HG02885 (cell line): ENCODE results near the gene PLEKHG5.
"Not testable (repeated sequence)": the region's sequence is repeated elsewhere in the genome, so short reads cannot be mapped to it uniquely, and the experiment has no call there.

Experiments used
- ATAC-seq: cut with Tn5 transposase; IDR thresholded peaks from one replicate; pipeline ENCODE4 v1.9.1; 2021; ENCODE audit warnings: mild to moderate bottlenecking; ENCODE audit not compliant: unreplicated experiment, poor library complexity

PLEKHG5 gene

DNA sequence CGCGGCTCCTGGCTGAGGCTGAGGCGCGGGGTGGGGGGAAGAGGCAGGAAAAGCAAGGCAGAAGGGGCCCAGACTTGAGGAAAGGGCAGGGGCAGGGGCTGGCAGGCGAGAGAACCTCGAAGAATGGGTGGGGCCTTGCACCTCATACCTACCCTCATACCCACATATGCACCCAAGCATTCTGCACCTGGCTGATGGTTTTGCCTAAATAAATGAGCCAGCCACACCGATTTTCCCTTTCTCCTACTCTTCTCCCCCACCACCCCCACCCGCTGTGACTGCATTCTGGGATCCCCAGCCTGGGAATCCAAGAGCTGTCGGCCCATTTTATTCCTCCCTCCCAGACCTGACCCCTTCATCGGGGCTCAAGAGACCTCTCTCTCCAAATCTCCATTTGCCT, 41.0 kb downstream of the PLEKHG5 start:
- not testable (repeated sequence) for ATAC-seq

DNA sequence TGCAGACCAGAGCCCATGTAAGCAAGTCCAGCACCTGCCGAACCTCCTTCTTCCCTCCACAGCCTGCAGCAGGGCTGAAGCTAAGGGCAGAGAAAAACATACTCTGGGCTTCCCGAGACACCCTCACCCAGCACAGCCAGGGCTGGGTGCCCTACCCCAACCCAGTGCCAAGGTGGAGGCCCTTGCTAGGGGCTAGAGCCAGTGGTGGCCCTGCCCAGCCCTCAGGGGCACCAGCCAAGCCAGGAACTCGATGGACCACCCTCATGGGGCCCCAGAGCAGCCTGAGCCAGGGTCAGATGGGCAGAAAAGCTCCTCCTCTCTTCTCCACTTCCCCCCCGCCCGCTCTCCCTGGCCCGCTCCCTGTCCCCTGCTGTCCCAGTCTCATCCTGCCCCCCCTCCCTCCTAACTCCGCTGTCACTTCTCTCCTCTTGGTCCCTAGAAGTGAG, 41.4 kb downstream of the PLEKHG5 start:
- ATAC-seq: no peak

GRCh38 chr1:6448749-6449631, 42.5 kb downstream of the PLEKHG5 start:
- ATAC-seq: no peak

DNA sequence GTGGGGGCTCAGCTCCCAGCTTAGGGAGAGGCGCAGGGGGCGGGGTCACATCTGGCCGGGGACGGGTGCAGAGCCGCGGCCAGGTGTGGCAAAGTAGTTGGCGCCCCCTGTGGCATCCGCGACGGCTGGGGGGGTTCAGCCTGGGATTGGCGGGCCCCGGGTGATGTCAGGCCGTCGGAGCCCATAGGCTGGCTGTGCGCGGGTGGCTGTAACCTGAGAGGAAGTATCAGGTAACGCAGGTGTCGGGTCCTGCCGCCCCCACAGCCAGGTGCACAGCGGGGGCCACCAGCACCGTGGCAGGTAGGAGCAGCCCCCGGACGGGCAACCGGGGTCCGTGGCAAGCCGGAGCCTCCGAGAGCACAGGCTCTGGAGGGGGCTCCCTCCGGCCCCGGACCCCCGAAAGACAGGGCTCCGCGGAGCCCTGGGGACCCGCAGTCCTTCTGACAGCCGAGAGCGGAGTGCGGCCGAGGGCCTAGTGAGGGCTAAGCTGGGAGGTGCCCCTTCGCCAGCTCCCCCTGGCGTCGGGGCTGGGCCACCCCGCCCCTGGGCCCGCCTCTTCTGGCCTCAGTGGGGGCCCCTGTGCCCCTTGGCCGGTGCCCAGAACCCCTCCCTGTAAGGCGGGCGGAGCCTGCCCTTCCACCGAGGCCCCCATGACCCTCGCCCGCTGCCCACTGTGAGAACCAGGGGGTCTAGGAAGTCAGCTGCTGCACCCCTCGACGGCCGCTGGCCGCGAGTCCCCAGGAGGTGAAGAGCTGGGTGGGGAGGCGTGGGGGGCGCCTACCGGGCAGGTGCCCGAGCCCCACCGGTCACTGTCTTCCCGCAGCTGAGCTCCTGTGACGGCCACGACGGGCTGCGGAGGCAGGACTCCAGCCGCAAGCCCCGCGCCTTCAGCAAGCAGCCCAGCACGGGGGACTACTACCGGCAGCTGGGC, 43.4 kb downstream of the PLEKHG5 start:
- ATAC-seq: no peak

GRCh38 chr1:6447016-6447817, 44.2 kb downstream of the PLEKHG5 start:
- no peak for ATAC-seq

DNA sequence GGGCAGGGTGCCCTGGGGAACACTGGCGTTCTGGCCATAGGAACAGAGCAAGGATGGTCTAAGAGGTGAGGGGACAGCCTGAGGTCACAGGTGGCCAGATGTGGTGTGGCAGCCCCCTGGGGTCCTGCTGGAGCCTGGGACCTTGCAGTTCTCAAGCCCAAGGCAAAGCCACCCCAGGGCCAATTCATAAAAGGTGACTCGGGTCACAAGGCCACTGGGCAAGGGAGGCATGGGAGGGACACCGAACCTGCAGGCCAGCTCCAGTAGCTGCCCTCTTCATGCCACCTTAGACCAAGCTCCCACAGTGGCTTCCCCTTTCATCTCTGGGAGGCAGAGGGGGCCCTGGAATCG, 44.8 kb downstream of the PLEKHG5 start:
- no peak for ATAC-seq

- ATAC-seq: not testable (repeated sequence)
Measured at GRCh38 chr1:6445929-6446328, 45.5 kb downstream of the PLEKHG5 start.

GRCh38 chr1:6445062-6445763, 46.3 kb downstream of the PLEKHG5 start:
- no peak for ATAC-seq

DNA sequence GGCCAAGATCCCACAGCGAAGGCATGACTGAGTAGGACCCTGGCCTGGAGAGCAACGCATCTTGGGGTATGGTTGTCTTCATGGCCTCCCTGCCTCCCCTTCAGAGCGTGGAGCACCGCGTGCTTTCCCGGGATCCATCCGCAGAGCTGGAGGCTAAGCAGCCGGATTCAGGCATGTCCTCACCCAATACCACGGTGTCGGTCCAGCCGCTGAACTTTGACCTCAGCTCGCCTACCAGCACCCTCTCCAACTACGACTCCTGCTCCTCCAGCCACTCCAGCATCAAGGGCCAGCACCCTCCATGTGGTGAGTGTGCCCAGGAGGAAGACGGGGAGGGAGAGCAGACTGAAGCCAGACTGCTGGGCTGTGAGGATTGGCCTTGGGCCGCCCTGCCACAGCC, 47.1 kb downstream of the PLEKHG5 start:
- ATAC-seq: no peak

- ATAC-seq: no peak
Measured at GRCh38 chr1:6443339-6444115, 47.9 kb downstream of the PLEKHG5 start.

DNA sequence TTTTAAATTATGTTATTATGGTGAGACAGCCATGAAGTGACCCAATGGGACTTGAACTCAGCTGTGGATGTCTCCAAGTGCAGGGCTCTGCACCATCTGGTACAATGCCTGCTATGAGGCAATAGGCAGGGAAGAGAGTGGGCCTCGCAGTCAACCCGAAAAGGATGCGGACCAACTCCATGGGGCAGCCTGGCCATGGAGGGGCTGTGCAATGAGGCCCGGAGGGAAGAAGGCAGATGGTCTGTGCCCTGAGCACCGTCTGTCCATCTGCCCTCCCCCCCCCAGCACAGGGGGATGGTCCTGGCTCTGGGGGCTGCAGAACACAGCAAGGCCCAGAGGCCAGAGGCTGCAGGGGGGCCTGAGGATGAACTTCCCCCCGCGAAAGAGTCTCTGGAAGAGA, 49.9 kb downstream of the PLEKHG5 start:
- no peak for ATAC-seq

DNA sequence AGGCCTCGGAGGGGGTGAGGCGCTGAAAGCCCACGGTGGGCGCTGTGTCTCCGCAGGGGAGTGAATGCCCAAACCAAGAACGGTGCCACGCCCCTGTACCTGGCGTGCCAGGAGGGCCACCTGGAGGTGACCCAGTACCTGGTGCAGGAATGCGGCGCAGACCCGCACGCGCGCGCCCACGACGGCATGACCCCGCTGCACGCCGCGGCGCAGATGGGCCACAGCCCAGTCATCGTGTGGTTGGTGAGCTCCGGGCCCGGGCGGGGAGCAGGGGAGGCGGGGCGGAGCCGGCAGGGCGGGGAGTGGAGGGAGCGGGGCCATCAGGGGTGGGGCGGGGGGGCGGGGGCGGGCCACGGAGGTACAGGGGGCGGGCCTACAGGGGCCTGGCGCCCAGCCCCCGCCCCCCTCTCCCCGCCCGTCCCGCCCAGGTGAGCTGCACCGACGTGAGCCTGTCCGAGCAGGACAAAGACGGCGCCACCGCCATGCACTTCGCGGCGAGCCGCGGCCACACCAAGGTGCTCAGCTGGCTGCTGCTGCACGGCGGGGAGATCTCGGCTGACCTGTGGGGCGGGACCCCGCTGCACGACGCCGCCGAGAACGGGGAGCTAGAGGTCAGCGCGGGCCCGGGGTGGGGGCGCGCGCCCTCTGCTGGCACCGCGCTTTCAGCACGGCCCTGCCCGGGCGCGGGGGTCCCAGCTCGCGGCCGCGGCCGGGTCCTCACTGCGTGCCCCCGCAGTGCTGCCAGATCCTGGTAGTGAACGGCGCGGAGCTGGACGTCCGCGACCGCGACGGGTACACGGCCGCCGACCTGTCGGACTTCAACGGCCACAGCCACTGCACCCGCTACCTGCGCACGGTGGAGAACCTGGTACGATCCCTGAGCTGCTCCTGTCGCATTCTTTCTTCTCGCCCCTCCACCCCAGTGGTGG, 51.0 kb downstream of the PLEKHG5 start:
- ATAC-seq: no peak

- no peak for ATAC-seq
Measured at GRCh38 chr1:6438047-6438525, 53.4 kb downstream of the PLEKHG5 start.

DNA sequence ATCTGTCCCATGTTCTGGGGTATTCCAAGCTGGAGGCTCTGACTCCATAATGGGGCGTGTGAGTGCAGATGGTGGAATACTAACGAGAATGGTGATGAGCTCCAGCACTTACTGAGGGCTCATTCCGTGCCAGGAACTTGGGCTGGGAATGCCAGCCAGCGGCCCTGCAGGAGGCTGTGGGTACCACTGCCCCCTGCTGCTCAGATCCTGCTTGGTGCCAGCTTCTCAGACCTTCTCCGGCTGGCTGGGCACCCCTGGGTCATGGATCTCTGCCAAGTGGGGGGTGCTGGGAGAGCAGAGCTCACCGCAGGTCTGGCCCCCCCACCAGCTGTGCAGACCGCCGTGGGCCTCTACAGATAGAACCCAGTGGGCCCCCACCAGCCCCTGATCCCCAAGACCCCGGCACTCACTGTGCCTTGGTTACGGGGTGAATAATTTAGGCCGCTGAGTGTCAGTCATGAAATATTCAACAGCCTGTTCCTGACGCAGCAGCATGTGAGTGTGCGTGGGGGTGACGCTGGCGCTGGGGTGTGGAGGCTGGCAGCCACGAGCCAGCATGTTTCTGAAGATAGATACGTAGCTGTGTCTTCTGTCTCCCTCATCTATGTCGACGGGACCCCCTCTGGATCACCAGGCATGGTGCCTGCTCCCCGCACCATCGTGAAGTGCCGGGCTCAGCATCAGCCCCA, 54.3 kb downstream of the PLEKHG5 start:
- not testable (repeated sequence) for ATAC-seq

DNA sequence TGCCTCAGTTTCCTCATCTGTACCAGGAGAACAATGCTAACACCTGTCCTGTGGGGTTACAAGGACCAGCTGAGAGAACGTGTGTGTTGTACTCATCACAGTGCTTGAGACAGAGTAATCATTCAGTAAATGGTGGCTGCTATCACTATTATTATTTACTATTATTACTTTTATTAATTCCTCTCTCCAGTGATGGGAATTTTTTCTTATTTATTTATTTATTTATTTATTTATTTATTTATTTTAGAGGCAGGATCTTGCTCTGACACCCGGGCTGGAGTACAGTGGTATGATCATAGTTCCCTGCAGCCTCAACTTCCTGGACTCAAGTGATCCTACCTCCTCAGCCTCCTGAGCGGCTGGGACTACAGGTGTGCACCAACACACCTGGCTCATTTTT, 55.2 kb downstream of the PLEKHG5 start:
- ATAC-seq: not testable (repeated sequence)

DNA sequence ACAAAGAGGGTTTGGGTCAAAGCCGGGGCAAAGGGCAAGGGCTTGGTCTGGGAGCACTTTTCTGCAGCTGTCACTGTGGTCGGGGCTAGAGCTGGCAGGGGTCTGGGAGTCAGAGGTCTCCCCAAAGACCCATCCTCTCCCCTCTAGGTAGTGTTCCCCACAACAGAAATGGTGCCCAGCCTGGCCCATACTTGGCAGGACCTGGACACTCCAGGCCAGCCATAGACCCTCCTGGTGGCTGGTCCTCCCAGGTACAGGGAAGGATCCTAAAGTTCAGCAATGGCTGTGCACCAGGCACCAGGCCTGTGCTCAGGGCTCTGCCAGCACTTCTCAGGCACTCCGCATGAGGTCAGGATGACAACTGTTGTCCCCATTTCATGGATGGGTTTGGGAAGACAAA, 55.9 kb downstream of the PLEKHG5 start:
- no peak for ATAC-seq

DNA sequence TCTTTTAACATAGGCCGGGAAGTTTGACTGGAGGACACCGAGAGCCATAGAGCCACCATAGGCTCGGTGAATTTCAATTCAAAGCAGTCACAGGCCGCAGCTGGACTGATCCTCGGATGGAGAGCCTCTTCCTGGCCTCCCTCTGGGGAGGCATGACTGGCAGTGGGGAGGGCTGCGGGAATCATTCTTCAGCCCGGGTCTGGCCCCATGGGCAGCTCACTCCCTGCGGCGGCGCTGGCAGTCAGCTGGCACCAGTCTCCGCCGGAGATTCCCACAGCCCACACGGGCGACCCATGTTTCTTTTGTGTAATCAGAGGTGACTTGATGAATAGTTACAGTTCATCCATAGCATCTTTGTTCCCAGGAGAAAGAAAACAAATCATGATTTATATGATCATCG, 56.3 kb downstream of the PLEKHG5 start:
- no peak for ATAC-seq
